ENCODE measurements around the gene RNF19B.

The RNF19B gene

GRCh38 chr1:32925403-32926162 is 39.0 kb downstream of the RNF19B start:
- ChIA-PET POLR2A (interaction anchor here (0.7 kb wide), 1 partner anchor 58 kb away, joined by 5 read pairs; no protein-coding TSS in a partner anchor), CTCF (interaction anchor here (1.0 kb wide), 1 partner anchor 162 kb away, joined by 3 read pairs; no protein-coding TSS in a partner anchor)
- DNase-seq (ENCODE audit: extremely low spot score), result no peak
- TF ChIP-seq CTCF (IDR thresholded peaks at IDR 0.05; ENCODE audit: control extremely low read depth, extremely low read depth, low read depth, missing control alignments), result peak; percentile 11

- CTCF ChIA-PET, result interaction anchor here (1.0 to 1.2 kb wide), 2 partner anchors 8 to 163 kb away, joined by 3 read pairs; no protein-coding TSS in a partner anchor
- POLR2A ChIA-PET, result interaction anchor here (0.7 kb wide), 1 partner anchor 58 kb away, joined by 5 read pairs; no protein-coding TSS in a partner anchor
- no peak for TF ChIP-seq CTCF (IDR thresholded peaks at IDR 0.05; ENCODE audit: control extremely low read depth, extremely low read depth, low read depth, missing control alignments)
- DNase-seq (ENCODE audit: extremely low spot score), result no peak
Observed at GRCh38 chr1:32924881-32925344, 39.7 kb downstream of the RNF19B start.

- no peak for DNase-seq (ENCODE audit: extremely low spot score)
- ChIA-PET CTCF (interaction anchor here (2.5 to 3.4 kb wide), 3 partner anchors 12 to 175 kb away, joined by 7 to 24 read pairs (median 7); no protein-coding TSS in a partner anchor), POLR2A (no interaction called here)
- no peak for TF ChIP-seq CTCF (IDR thresholded peaks at IDR 0.05; ENCODE audit: control extremely low read depth, extremely low read depth, low read depth, missing control alignments)
Observed at GRCh38 chr1:32920833-32921232, 43.8 kb downstream of the RNF19B start.

GRCh38 chr1:32919811-32920733 is 44.5 kb downstream of the RNF19B start:
- TF ChIP-seq CTCF (IDR thresholded peaks at IDR 0.05; ENCODE audit: control extremely low read depth, extremely low read depth, low read depth, missing control alignments), result no peak
- POLR2A ChIA-PET, result no interaction called here
- DNase-seq (ENCODE audit: extremely low spot score), result no peak
- CTCF ChIA-PET, result interaction anchor here (1.1 to 3.4 kb wide), 6 partner anchors 12 to 175 kb away, joined by 3 to 24 read pairs (median 7); no protein-coding TSS in a partner anchor

GRCh38 chr1:32918179-32918578 is 46.4 kb downstream of the RNF19B start:
- no peak for DNase-seq (ENCODE audit: extremely low spot score)
- POLR2A ChIA-PET, result no interaction called here
- CTCF ChIA-PET, result interaction anchor here (0.9 to 3.4 kb wide), 3 partner anchors 14 to 137 kb away, joined by 3 to 24 read pairs (median 7); no protein-coding TSS in a partner anchor
- TF ChIP-seq CTCF (IDR thresholded peaks at IDR 0.05; ENCODE audit: control extremely low read depth, extremely low read depth, low read depth, missing control alignments), result no peak

GRCh38 chr1:32917521-32917920 is 47.1 kb downstream of the RNF19B start:
- no peak for TF ChIP-seq CTCF (IDR thresholded peaks at IDR 0.05; ENCODE audit: control extremely low read depth, extremely low read depth, low read depth, missing control alignments)
- ChIA-PET CTCF (interaction anchor here (0.8 to 1.6 kb wide), 4 partner anchors 16 to 504 kb away, joined by 3 to 4 read pairs (median 4); no protein-coding TSS in a partner anchor), POLR2A (no interaction called here)
- no peak for DNase-seq (ENCODE audit: extremely low spot score)

All from GM10248 (cell line).